Keratinocyte (primary cell): Measurements from ENCODE around the gene INTU.

Experiments
- CTCF ChIP-seq, 3 experiments: IDR thresholded peaks in 1 of 3; conservative IDR thresholded peaks in 1 of 3; optimal IDR thresholded peaks in 1 of 3; 2 replicates in 2 of 3; 3 replicates in 1 of 3; pipeline versions ENCODE3 to v1.5.1; 2011; ENCODE audit warnings: low read length in 3 of 3, mild to moderate bottlenecking in 3 of 3, moderate library complexity in 2 of 3, control low read depth in 1 of 3, inconsistent platforms in 1 of 3; ENCODE audit not compliant: insufficient read depth in 2 of 3; ENCODE audit errors: extremely low read depth in 1 of 3
- EZH2 ChIP-seq: IDR thresholded peaks from one replicate; pipeline ENCODE4 v1.6.1; 2012; ENCODE audit warnings: inconsistent platforms, mild to moderate bottlenecking, low read length, moderate library complexity

- TF ChIP-seq CTCF (optimal IDR thresholded peaks at IDR 0.05 in 1 of 3, IDR thresholded peaks at IDR 0.05 in 1 of 3, conservative IDR thresholded peaks at IDR 0.05 in 1 of 3; ENCODE audit: extremely low read depth in 1 of 3, insufficient read depth in 2 of 3, low read length in 3 of 3) (no peak), EZH2 (no peak)
Observed at GRCh38 chr4:127634181-127634580, 1.4 kb downstream of the INTU start.
